Measurements from ENCODE around the gene HSPA9. TPM values are rescaled to one million over a fixed set of nuclear protein-coding genes. Genes with fewer than 3 reads are reported as not detected.
"Not testable (repeated sequence)": the region's sequence is repeated elsewhere in the genome, so short reads cannot be mapped to it uniquely, and the experiment has no call there.

HSPA9 gene
- total RNA-seq, 1 donor from 2014 or later, result 695 TPM

DNA sequence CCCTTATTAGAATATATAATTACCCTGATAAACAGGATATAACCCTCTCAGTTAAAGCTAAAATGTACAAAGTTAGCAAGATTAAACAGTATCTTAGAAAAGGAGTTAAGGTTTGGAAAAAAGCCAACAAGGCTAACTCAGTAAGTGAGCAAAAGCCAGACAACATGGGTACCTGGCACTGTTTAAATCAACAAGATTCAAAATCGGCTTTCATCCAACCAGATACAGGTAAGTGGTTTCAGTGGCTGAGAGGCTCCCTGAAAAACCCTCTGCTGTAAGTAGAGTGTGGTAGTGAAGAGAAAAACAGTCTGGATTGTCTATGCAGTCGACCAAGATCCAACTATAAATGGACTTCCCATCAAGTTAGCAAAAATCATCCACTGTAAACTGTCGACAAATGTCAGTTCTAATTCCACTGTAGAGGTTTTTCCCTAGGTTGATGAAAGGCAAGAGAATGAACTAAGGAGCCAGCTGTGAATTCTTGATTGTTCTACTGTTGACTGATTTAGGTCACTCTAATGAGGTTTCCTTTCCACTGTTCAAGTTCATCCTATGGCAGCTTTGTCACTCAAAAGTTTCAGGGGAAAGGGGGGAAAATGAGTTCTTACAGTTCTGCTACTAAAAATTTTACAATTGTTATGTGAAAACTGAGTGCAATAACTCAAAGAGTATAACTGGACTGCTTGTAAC, 59.5 kb downstream of the HSPA9 start:
- DNase-seq (ENCODE audit: low read depth), result no peak
- no peaks in the 10 kb centered on the region for H3K27me3 ChIP-seq (ENCODE audit: control insufficient read depth, insufficient read depth, low read length)
- TF ChIP-seq, protein P1, sequence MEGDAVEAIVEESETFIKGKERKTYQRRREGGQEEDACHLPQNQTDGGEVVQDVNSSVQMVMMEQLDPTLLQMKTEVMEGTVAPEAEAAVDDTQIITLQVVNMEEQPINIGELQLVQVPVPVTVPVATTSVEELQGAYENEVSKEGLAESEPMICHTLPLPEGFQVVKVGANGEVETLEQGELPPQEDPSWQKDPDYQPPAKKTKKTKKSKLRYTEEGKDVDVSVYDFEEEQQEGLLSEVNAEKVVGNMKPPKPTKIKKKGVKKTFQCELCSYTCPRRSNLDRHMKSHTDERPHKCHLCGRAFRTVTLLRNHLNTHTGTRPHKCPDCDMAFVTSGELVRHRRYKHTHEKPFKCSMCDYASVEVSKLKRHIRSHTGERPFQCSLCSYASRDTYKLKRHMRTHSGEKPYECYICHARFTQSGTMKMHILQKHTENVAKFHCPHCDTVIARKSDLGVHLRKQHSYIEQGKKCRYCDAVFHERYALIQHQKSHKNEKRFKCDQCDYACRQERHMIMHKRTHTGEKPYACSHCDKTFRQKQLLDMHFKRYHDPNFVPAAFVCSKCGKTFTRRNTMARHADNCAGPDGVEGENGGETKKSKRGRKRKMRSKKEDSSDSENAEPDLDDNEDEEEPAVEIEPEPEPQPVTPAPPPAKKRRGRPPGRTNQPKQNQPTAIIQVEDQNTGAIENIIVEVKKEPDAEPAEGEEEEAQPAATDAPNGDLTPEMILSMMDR (IDR thresholded peaks at IDR 0.05; ENCODE audit: insufficient read depth, low read length, poor library complexity, severe bottlenecking), result no peak
- H3K36me3 ChIP-seq (ENCODE audit: control insufficient read depth, insufficient read depth, low read length), result no peaks in the 10 kb centered on the region
- no peak overlapping the region for H3K4me3 ChIP-seq (ENCODE audit: low read depth, low read length)

DNA sequence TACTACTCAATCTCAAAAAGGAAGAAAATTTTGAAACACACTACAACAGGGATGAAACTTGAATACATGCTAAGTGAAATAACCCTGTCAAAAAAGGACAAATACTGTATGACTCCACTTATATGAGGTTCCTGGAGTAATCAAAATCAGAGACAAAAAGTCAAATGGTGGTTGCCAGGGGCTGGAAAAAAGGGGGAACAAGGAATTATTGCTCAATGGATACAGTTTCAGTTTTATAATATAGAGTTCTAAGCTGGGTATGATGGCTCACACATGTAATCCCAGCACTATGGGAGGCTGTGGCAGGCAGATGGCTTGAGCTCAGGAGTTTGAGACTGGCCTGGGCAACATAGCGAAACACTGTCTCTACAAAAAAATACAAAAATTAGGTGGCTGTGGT, 61.2 kb downstream of the HSPA9 start:
- H3K36me3 ChIP-seq (ENCODE audit: control insufficient read depth, insufficient read depth, low read length), result no peaks in the 10 kb centered on the region
- H3K27me3 ChIP-seq (ENCODE audit: control insufficient read depth, insufficient read depth, low read length), result no peaks in the 10 kb centered on the region
- DNase-seq (ENCODE audit: low read depth), result no peak
- H3K4me3 ChIP-seq (ENCODE audit: low read depth, low read length), result no peak overlapping the region
- TF ChIP-seq, protein P1 (IDR thresholded peaks at IDR 0.05; ENCODE audit: insufficient read depth, low read length, poor library complexity, severe bottlenecking), result no peak

DNA sequence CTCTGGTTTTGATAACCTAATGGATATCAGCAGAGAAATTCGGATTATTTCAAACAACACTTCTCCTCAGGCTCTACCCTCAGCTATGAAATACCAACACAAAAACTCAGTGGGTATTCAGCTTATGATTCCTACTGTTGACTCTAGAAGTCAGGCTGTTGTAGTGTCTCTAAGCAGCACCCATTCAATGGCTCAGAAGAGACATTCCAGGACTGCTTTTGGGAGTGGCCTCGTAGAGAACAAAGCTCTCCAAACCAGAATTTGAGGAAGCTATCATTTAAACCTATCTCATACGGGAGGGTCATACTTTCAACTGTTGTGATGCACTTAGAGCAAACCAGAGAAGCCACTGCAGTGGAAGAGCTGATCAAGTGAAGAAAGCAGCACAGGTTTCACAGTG, 66.2 kb downstream of the HSPA9 start:
- TF ChIP-seq, protein P1 (IDR thresholded peaks at IDR 0.05; ENCODE audit: insufficient read depth, low read length, poor library complexity, severe bottlenecking), result no peak
- Histone ChIP-seq H3K27me3 (ENCODE audit: control insufficient read depth, insufficient read depth, low read length) (no peaks in the 10 kb centered on the region), H3K36me3 (ENCODE audit: control insufficient read depth, insufficient read depth, low read length) (no peaks in the 10 kb centered on the region), H3K4me3 (ENCODE audit: low read depth, low read length) (no peak overlapping the region)
- DNase-seq (ENCODE audit: low read depth), result no peak

DNA sequence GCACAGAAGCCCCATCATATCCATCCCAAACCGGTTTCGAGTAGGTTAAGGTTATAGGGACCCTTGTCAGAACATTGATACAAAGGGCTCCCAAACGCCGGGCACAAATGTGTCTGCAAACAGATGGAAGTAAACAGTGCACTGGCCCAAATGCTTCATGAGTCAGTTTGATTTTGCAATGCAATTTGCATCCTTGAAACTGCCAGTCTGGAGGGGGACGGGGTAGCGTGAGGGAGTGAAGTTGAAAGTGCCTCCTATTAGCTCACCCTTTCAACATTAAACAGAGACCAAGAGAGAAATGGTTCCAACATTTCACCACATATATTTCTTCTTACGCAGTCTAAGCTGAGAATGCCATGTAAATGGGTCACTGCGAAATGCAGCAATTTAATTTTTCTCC, 67.7 kb downstream of the HSPA9 start:
- not testable (repeated sequence) for H3K36me3 ChIP-seq (ENCODE audit: control insufficient read depth, insufficient read depth, low read length); DNase-seq (ENCODE audit: low read depth); H3K27me3 ChIP-seq (ENCODE audit: control insufficient read depth, insufficient read depth, low read length); H3K4me3 ChIP-seq (ENCODE audit: low read depth, low read length)

DNA sequence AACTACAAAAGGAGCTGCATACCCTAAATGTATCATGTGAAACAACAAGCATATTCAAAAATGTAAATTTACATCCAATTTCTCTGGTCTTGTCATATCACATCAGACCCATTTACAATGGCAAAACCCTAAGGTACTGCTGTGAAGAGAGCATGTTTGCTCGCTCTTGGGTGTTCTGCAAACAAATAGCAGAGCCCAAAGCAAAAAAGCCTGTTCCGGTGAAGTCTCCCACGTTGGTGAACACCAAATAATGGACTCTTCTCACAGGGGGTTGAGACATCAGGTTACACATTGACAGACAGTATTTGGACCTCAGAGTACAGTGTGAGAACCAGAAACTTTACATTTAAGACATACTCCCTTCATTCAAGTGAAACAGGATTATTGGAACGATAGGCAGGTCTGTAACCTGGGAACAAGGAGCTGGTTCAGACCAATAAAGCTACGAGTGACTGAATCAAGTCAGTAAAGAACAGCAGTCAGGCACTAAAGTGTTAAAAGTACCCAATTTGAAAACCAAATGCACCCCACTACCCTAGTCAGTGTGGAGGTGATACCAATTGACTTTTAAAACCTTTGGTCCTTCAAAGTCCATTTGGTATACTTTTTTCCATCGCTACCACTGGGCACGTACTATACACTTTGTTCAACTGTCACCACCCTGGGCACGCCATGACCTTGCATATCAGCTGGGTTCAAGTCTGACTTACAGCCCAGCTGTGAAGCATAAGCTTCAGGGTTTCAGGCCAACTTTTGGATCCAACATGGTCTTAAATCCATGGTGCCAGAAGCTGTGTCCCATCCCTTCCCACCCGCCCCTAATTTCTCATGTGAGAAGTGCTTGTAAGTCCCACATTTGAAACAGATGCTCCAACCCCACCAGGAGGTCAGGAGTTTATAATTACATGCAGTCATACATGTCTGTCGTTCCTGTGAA, 68.6 kb downstream of the HSPA9 start:
- TF ChIP-seq, protein P1 (IDR thresholded peaks at IDR 0.05; ENCODE audit: insufficient read depth, low read length, poor library complexity, severe bottlenecking), result no peak
- no peaks in the 10 kb centered on the region for H3K36me3 ChIP-seq (ENCODE audit: control insufficient read depth, insufficient read depth, low read length)
- no peak for DNase-seq (ENCODE audit: low read depth)

DNA sequence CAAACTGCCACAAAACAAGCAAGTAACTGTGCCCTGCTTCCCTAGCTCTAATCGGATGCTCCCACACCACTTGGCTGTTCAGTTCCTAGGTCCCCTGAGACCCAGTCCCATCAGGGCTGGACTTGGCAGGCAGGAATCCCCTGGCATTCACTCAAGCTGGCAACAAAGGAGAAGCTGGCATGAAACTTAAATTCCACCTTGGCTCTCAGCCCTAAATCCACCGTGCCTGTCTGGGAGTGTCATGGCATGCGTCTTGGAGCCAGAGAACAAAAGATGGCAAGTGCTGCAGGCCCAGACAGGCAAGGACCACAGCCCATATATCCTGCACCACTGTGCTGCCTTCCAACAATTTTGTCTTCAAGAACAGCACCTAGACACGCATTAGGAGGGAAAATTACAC, 70.4 kb downstream of the HSPA9 start:
- Histone ChIP-seq H3K27me3 (ENCODE audit: control insufficient read depth, insufficient read depth, low read length) (no peaks in the 10 kb centered on the region), H3K4me3 (ENCODE audit: low read depth, low read length) (no peak overlapping the region), H3K36me3 (ENCODE audit: control insufficient read depth, insufficient read depth, low read length) (no peaks in the 10 kb centered on the region)
- no peak for DNase-seq (ENCODE audit: low read depth)
- TF ChIP-seq, protein P1 (IDR thresholded peaks at IDR 0.05; ENCODE audit: insufficient read depth, low read length, poor library complexity, severe bottlenecking), result no peak

More for the DNA sequence above, 68.6 kb downstream of the HSPA9 start:
- H3K4me3 ChIP-seq (ENCODE audit: low read depth, low read length), result no peak overlapping the region
- no peaks in the 10 kb centered on the region for H3K27me3 ChIP-seq (ENCODE audit: control insufficient read depth, insufficient read depth, low read length)
